GM18519 (cell line): ENCODE measurements around the gene DIAPH3.
"Not testable (repeated sequence)": the region's sequence is repeated elsewhere in the genome, so short reads cannot be mapped to it uniquely, and the experiment has no call there.

Source experiments
- ATAC-seq: cut with Tn5 transposase; IDR thresholded peaks from one replicate; pipeline ENCODE4 v1.9.1; 2021; ENCODE audit warnings: mild to moderate bottlenecking, moderate library complexity; ENCODE audit not compliant: unreplicated experiment, low FRiP score

DIAPH3 gene

GRCh38 chr13:60163478-60164233 is at the start of gene DIAPH3:
TSS of gene DIAPH3 (minus strand) at chr13:60163928. CDS start at chr13:60163766, 162 bp downstream.
- ATAC-seq = peak; percentile 100

GRCh38 chr13:60213236-60213744 is 49.6 kb upstream of the DIAPH3 start:
- ATAC-seq = no peak

- ATAC-seq = no peak
These were observed 47.8 kb upstream of the DIAPH3 start for GRCh38 chr13:60211548-60211947.

GRCh38 chr13:60210510-60211330 is 47.0 kb upstream of the DIAPH3 start:
- ATAC-seq = no peak

GRCh38 chr13:60205499-60205898 is 41.8 kb upstream of the DIAPH3 start:
- not testable (repeated sequence) for ATAC-seq

GRCh38 chr13:60201286-60201685 is 37.6 kb upstream of the DIAPH3 start:
- no peak for ATAC-seq

GRCh38 chr13:60195893-60196292 is 32.2 kb upstream of the DIAPH3 start:
- not testable (repeated sequence) for ATAC-seq

- no peak for ATAC-seq
These were observed 19.2 kb upstream of the DIAPH3 start for GRCh38 chr13:60182907-60183306.

- ATAC-seq = no peak
These were observed 14.6 kb upstream of the DIAPH3 start for GRCh38 chr13:60178327-60178726.

GRCh38 chr13:60175571-60175970 is 11.8 kb upstream of the DIAPH3 start:
- ATAC-seq = no peak

- ATAC-seq = no peak
These were observed 10.4 kb upstream of the DIAPH3 start for GRCh38 chr13:60174113-60174512.

- no peak for ATAC-seq
These were observed 8.4 kb upstream of the DIAPH3 start for GRCh38 chr13:60172111-60172510.

- ATAC-seq = no peak
These were observed 6.7 kb upstream of the DIAPH3 start for GRCh38 chr13:60170414-60170813.

- ATAC-seq = no peak
These were observed 5.7 kb upstream of the DIAPH3 start for GRCh38 chr13:60169239-60170031.

GRCh38 chr13:60167121-60167520 is 3.4 kb upstream of the DIAPH3 start:
- no peak for ATAC-seq

GRCh38 chr13:60165391-60166099 is 1.8 kb upstream of the DIAPH3 start:
- ATAC-seq = no peak

- ATAC-seq = peak; percentile 2
These were observed 634 bp upstream of the DIAPH3 start for GRCh38 chr13:60164234-60164889.

GRCh38 chr13:60162096-60162495 is 1.6 kb downstream of the DIAPH3 start:
- ATAC-seq = no peak

- ATAC-seq = no peak
These were observed 5.4 kb downstream of the DIAPH3 start for GRCh38 chr13:60158321-60158801.
